GM18951 (cell line): ENCODE results near the gene MCC.

Experiments
- POLR2A ChIP-seq: IDR thresholded peaks from 4 replicates; pipeline ENCODE4 v1.6.1; 2011; ENCODE audit warnings: mild to moderate bottlenecking; ENCODE audit not compliant: insufficient read length, insufficient read depth; ENCODE audit errors: extremely low read depth
- in situ Hi-C: fragments of 300-500 bp; cut with MboI; formaldehyde crosslinking; loops from one replicate; pipeline ENCODE4 v1.12.0; 2022; ENCODE audit warnings: low sequenced_read_pairs, mixed read lengths, inconsistent platforms; ENCODE audit not compliant: unreplicated experiment

MCC gene

DNA sequence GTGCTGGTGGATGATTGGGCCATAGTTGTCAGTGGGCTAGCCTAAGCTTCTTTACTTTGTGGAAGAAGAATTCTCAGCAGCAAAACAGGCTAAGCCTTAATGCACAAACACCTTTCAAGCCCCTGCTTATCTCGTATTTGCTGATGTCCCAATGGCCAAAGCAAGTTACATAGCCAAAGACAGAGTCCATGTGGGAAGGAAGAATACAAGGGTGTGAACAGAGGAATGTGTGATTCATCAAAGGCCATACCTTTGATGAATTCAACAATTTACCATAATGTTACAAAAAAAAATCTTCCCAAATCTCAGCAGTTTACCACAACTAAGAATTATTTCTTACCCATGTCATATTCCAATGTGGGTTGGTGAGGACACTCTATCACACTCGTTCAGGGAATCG lies 24.1 kb upstream of the MCC start:
- no peak for TF ChIP-seq POLR2A
- in situ Hi-C loops: loop anchor here (25.0 kb wide), 1 partner anchor 500 kb away; no protein-coding TSS in a partner anchor

GRCh38 chr5:113510836-113511451 lies 22.7 kb upstream of the MCC start:
- TF ChIP-seq POLR2A: no peak
- in situ Hi-C loops: loop anchor here (25.0 kb wide), 1 partner anchor 499 kb away; no protein-coding TSS in a partner anchor

GRCh38 chr5:113508756-113509155 lies 20.5 kb upstream of the MCC start:
- no peak for TF ChIP-seq POLR2A
- in situ Hi-C loops: loop anchor here (25.0 kb wide), 1 partner anchor 496 kb away; no protein-coding TSS in a partner anchor

DNA sequence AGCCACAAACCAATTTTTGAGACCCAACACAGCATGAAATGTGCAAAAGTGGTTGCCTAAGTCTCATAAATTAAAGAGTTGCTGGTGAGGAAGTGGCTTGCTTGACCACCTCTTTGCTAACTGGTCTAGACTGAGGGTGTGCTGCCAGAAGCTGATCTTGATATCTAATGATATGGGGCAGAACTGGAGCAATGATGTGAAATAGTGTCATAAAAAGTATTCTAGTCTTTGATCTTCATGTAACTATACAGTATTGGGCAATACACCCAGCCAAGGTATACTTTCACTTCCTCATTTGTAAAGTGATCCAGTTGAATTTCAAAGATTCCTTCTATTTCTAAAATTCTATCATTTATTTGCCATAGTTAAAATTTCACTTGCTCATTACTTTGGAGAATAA lies 19.3 kb upstream of the MCC start:
- TF ChIP-seq POLR2A: no peak
- in situ Hi-C loops: loop anchor here (25.0 kb wide), 1 partner anchor 495 kb away; no protein-coding TSS in a partner anchor

GRCh38 chr5:113505181-113505580 lies 16.9 kb upstream of the MCC start:
- TF ChIP-seq POLR2A: no peak
- in situ Hi-C loops: loop anchor here (25.0 kb wide), 1 partner anchor 493 kb away; no protein-coding TSS in a partner anchor

DNA sequence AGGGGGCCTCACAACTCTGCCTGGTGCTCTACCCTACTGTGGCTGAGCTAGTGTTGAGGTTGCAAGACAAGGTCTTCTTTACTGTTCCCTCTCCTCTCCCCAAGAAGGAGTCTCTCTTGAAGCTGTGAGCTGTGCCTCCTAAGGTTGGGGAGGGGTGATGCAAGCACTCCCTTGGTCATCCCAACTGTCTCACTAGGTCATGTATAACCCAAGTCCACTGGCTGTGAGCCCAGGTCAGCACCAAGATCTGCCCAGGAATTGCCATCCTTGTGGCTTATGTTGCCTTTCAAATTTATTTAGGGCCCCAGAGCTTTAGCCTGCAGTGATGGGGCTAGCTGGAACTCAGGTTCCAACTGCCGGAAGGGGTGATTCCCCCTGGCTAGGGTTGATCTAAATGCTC lies 14.9 kb upstream of the MCC start:
- no peak for TF ChIP-seq POLR2A
- in situ Hi-C loops: loop anchor here (25.0 kb wide), 1 partner anchor 491 kb away; no protein-coding TSS in a partner anchor

GRCh38 chr5:113502073-113502472 lies 13.8 kb upstream of the MCC start:
- TF ChIP-seq POLR2A: no peak
- in situ Hi-C loops: loop anchor here (25.0 kb wide), 1 partner anchor 490 kb away; no protein-coding TSS in a partner anchor

DNA sequence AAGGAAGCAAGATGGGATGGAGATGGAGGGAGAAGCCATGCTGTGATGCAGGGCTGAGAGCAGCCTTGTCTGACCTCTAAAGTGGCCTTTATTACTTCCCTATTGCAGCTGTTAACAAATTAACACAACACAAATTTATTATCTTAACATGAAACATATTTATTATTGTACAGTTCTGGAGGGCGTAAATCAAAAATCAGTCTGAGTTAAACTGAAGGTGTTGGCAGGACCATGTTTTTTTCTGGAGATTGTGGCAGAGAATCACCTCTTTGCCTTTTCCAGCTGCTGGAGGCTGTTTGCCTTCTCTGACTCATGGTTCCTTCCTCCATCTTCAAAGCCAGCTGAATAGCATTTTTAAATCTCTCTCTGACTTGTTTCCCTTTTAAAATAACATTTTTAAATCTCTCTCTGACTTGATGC lies 7.2 kb upstream of the MCC start:
- in situ Hi-C loops: no loop called here
- no peak for TF ChIP-seq POLR2A

- in situ Hi-C loops: no loop called here
- no peak for TF ChIP-seq POLR2A
These were observed 5.2 kb upstream of the MCC start for GRCh38 chr5:113493446-113493845.

DNA sequence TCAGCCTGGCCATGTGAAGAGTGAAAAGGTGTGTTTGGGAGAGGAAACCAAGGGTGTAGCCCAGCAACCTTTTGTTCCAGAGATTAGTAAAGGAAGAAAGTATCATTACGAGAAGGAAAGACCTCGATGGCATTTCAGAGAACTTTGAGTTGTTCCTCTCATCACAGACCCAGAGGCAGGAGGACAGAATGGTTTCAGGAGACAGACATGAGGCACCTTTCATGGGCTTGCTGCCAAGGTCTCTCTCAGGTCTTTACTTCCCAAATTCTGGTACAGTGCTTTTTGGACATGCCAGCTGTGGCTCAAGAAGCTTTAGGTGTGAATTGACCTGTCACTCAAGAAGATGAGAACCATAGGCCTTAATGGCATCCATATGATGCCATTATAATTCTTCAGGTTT lies 2.8 kb upstream of the MCC start:
- TF ChIP-seq POLR2A: no peak
- in situ Hi-C loops: no loop called here

GRCh38 chr5:113490317-113490716 lies 2.1 kb upstream of the MCC start:
- in situ Hi-C loops: no loop called here
- no peak for TF ChIP-seq POLR2A

DNA sequence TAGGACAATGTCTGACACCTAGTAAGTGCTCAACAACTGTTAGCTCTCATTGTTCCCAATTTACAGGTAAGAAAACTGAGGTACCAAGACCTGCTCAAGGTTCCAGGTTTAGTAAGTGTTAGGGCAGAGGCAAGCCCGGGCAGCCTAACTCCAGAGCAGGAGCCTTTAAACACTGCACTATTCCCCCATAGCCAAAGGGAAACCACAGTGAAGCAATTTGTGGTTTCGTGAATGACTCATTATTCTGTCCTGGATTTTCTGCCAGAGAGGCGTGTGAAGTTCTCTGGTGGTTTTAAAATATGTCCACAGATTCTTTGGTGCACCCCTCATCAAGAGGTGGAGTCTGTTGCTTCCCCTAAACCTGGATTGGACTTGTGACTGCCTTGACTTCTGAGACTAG lies 1.0 kb upstream of the MCC start:
- in situ Hi-C loops: no loop called here
- TF ChIP-seq POLR2A: no peak

DNA sequence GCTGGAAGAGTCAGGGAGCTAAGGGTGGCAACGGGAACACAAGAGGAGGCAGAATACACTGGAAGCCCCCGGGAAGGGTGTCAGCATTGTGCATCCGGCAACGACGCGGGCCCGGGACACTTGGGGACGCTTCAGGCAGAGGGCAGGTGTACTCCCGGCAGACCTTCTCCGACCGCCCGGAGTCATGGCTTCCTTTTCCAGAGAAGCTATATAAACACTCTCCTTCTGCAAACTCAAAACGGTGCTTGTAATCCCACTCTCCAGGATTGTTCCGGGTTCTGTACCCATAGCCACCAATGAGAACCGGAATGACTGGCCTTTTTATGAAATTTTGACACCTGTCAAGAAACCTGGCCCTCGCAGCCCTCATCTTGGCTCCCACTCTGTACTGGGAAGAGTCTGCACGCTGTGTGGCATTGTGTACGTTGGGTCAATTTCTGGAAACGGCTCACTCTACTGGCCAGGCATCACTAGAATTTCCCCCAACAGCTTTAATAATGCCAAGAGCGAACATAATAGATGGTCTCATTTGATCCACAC lies 462 bp upstream of the MCC start:
- in situ Hi-C loops: no loop called here
- no peak for TF ChIP-seq POLR2A

DNA sequence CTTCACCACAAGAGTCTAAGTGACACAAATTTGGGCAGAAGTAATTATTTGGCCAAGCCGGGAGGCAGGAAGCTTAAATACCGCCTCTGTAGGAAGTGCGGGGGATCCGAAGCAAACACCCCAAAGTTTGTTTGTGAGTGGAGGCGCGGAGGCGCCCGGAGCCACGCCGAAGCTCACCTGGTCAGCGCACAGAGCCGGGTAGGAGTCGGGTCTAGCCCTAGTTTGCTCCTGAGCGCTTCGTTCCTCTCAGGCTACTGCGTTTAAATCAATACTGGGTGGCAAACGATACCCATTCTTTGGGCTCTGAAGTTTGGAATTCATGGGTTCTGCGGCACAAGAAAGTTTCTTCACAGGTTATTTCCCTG lies 855 bp downstream of the MCC start:
- in situ Hi-C loops: no loop called here
- TF ChIP-seq POLR2A: no peak
